ENCODE measurements around the gene RNU1-4. TPM values are rescaled to one million over a fixed set of nuclear protein-coding genes. Genes with fewer than 3 reads are reported as not detected.

Gene RNU1-4
- total RNA-seq, 1 donor from 2014 or later: 6,803 TPM

Other genes starting within 250 kb of the RNU1-4 start
- gene RNU1-1, start 226.2 kb upstream of the RNU1-4 start, total RNA-seq: 6,803 TPM
- 35.3 TPM for gene NBPF1, start 127.0 kb upstream of the RNU1-4 start, total RNA-seq
- 6,803 TPM for gene RNU1-3, start 73.6 kb upstream of the RNU1-4 start, total RNA-seq
- 6,803 TPM for gene RNU1-2, start 155.5 kb downstream of the RNU1-4 start, total RNA-seq
- gene CROCC, start 181.4 kb downstream of the RNU1-4 start, total RNA-seq: 21.0 TPM
- gene MFAP2, start 240.1 kb downstream of the RNU1-4 start, total RNA-seq: 11.9 TPM

All from lower lobe of right lung (tissue), 1 donor.